Pancreas (tissue), 10 donors: Measurements from ENCODE around the gene BAZ2B. TPM values are rescaled to one million over a fixed set of nuclear protein-coding genes. Genes with fewer than 3 reads are reported as not detected.

ENCODE experiments used
- ATAC-seq, 4 donors: fragments of 200-7000 bp; cut with Tn5 transposase; one replicate each; pipeline versions ENCODE4 v1.8.0 to v1.9.1; 2020; ENCODE audit warnings: mild to moderate bottlenecking in 4 of 4, moderate library complexity in 4 of 4
- DNase-seq, 6 donors: peaks; one replicate each; pipeline ENCODE4 v3.0.0-alpha.2; 2020
- FAIRE-seq: peaks from 2 replicates; lab custom pipeline; 2012; peaks lifted over from hg19 to GRCh38; lab: Jason Lieb, UNC
- H3K27ac ChIP-seq, 4 donors: fragments of 200-600 bp; sonication (generic); 1 replicate in 3 of 4; 2 replicates in 1 of 4; pipeline versions ENCODE4 v1.5.0 to v1.8.0; 2020
- H3K27me3 ChIP-seq, 4 donors: fragments of 200-600 bp; one replicate each; pipeline ENCODE4 v1.8.0; 2021
- H3K36me3 ChIP-seq, 3 donors: fragments of 200-600 bp; sonication (generic) in 1 of 3; one replicate each; pipeline versions ENCODE4 v1.5.0 to v1.8.0; 2020 to 2021
- H3K4me1 ChIP-seq, 3 donors: fragments of 200-600 bp; one replicate each; pipeline ENCODE4 v1.8.0; 2021
- H3K4me3 ChIP-seq, 4 donors: fragments of 200-600 bp; sonication (generic) in 2 of 4; one replicate each; pipeline versions ENCODE4 v1.5.0 to v1.8.0; 2020 to 2021
- H3K9me3 ChIP-seq, 4 donors: fragments of 200-600 bp; one replicate each; pipeline ENCODE4 v1.8.0; 2021
- CTCF ChIP-seq, 4 donors: fragments of 200-600 bp; sonication (generic) in 3 of 4; IDR thresholded peaks; one replicate each; pipeline versions ENCODE4 v1.5.0 to v1.8.0; 2021; ENCODE audit warnings: antibody characterized with exemption in 4 of 4
- WGBS, 2 donors: extraction: QIAGEN DNeasy Blood & Tissue Kit; methylation state at CpG; one replicate each; pipeline ENCODE4 v1.1.7; 2013; 5-methylcytosine and 5-hydroxymethylcytosine counted together
- intact Hi-C, 3 donors: fragments of 100-400 bp; cut with DNase I; formaldehyde crosslinking; loops; one replicate each; pipeline versions ENCODE4 v1.11.1 to v1.14.2; 2022
- polyA plus RNA-seq, 2 donors: library from polyadenylated mRNA; stranded (reverse); fragments of 200-250 nt; gene quantifications; one replicate each; pipeline ENCODE4 v1.2.3, GENCODE V29; 2013
- total RNA-seq, 6 donors: library from RNA; stranded (reverse); fragmentation: NEBNext Ultra II Directional in 4 of 6; extraction: Animal tissue kit (Norgen Biotek cat#: 25700) in 4 of 6; gene quantifications; one replicate each; pipeline versions ENCODE4 v1.2.1 to v1.2.4, GENCODE V29; 2021 to 2023
- donor health status: healthy with polysubstance abuse.
- donor health status: DM: no; HTN: no; CAD: no; lungs with moderate emphysema.
- donor health status: DM: no; HTN: no; CAD: no.
- donor health status: control.
- donor health status: control.
- donor health status: Bipolar disorder and iron deficiency.
- donor health status: DM: yes; HTN: yes; CAD: no.
- donor health status: DM: no; HTN: no; CAD: no.
- donor health status: DM: no; HTN: no; CAD: no.
- donor health status: DM: yes; HTN: yes; CAD: no.

The BAZ2B gene
- total and polyA plus RNA-seq, 8 donors = 14.4 to 52.1 (median 34.4) TPM

- no peaks in the 10 kb centered on the region for H3K9me3 ChIP-seq
- no peaks in the 10 kb centered on the region for H3K27me3 ChIP-seq
- no peak for TF ChIP-seq CTCF (IDR thresholded peaks at IDR 0.05)
- DNase-seq (no peak), FAIRE-seq (no peak), ATAC-seq (peak; percentile 69 to 84 (median 72))
- 17 to 22% methylated on average over 5 of the region's 5 CpGs for WGBS, 2 donors
- peak overlapping the region in 2 of 4 donors; percentile 1 to 7 for H3K4me3 ChIP-seq
- H3K4me1 ChIP-seq = peaks cover 4 to 14% (median 6%) of the 10 kb centered on the region in 3 donors
- H3K36me3 ChIP-seq = peaks cover 0 to 9% (median 0%) of the 10 kb centered on the region in 3 donors
- intact Hi-C loops = no loop called here
- H3K27ac ChIP-seq = peak overlapping the region in 2 of 4 donors; percentile 13 to 49
Measured at GRCh38 chr2:159438720-159439353, 177.5 kb downstream of the BAZ2B start.

- WGBS, 2 donors = 21% methylated on average over 3 of the region's 3 CpGs
- no peak for FAIRE-seq
- Histone ChIP-seq H3K9me3 (no peaks in the 10 kb centered on the region), H3K27ac (peak overlapping the region in 2 of 4 donors; percentile 13 to 49), H3K36me3 (peaks cover 0 to 7% (median 0%) of the 10 kb centered on the region in 3 donors), H3K4me3 (peak overlapping the region in 2 of 4 donors; percentile 1 to 7), H3K4me1 (peaks cover 4 to 14% (median 6%) of the 10 kb centered on the region in 3 donors), H3K27me3 (no peaks in the 10 kb centered on the region)
- no peak for TF ChIP-seq CTCF (IDR thresholded peaks at IDR 0.05)
- ATAC-seq = peak; percentile 52 to 71 (median 62)
- intact Hi-C loops = no loop called here
- DNase-seq = no peak
Measured at GRCh38 chr2:159438284-159438683, 178.1 kb downstream of the BAZ2B start.

- peaks cover 0 to 37% (median 0%) of the 10 kb centered on the region in 3 donors for H3K36me3 ChIP-seq
- intact Hi-C loops = no loop called here
- WGBS, 2 donors = 96 to 98% methylated on average over 1 of the region's 1 CpG
Measured at GRCh38 chr2:159432610-159433009, 183.7 kb downstream of the BAZ2B start.

GRCh38 chr2:159427048-159427447, 189.3 kb downstream of the BAZ2B start:
- Histone ChIP-seq H3K27me3 (no peaks in the 10 kb centered on the region), H3K27ac (no peak overlapping the region), H3K4me1 (no peaks in the 10 kb centered on the region), H3K36me3 (peaks cover 0 to 18% (median 0%) of the 10 kb centered on the region in 3 donors), H3K9me3 (no peaks in the 10 kb centered on the region), H3K4me3 (no peak overlapping the region)
- no peak for ATAC-seq
- DNase-seq = no peak
- 73 to 79% methylated on average over 2 of the region's 2 CpGs for WGBS, 2 donors
- no peak for TF ChIP-seq CTCF (IDR thresholded peaks at IDR 0.05)
- FAIRE-seq = no peak
- intact Hi-C loops = no loop called here

More at GRCh38 chr2:159432610-159433009, 183.7 kb downstream of the BAZ2B start:
- no peak for ATAC-seq
- peaks cover 0 to 3% (median 0%) of the 10 kb centered on the region in 3 donors for H3K4me1 ChIP-seq
- no peaks in the 10 kb centered on the region for H3K9me3 ChIP-seq
- FAIRE-seq = no peak
- no peak overlapping the region for H3K4me3 ChIP-seq
- H3K27ac ChIP-seq = no peak overlapping the region
- DNase-seq = no peak
- no peak for TF ChIP-seq CTCF (IDR thresholded peaks at IDR 0.05)
- no peaks in the 10 kb centered on the region for H3K27me3 ChIP-seq

- FAIRE-seq = no peak
- ATAC-seq = no peak
- 89 to 97% methylated on average over 2 of the region's 2 CpGs for WGBS, 2 donors
Measured at GRCh38 chr2:159419403-159419802, 196.9 kb downstream of the BAZ2B start.

More at GRCh38 chr2:159419403-159419802, 196.9 kb downstream of the BAZ2B start:
- no peaks in the 10 kb centered on the region for H3K36me3 ChIP-seq
- no peaks in the 10 kb centered on the region for H3K27me3 ChIP-seq
- H3K27ac ChIP-seq = no peak overlapping the region
- H3K4me1 ChIP-seq = peaks cover 0 to 5% (median 0%) of the 10 kb centered on the region in 3 donors
- intact Hi-C loops = no loop called here
- H3K9me3 ChIP-seq = no peaks in the 10 kb centered on the region
- H3K4me3 ChIP-seq = no peak overlapping the region
- TF ChIP-seq CTCF (IDR thresholded peaks at IDR 0.05) = no peak
- no peak for DNase-seq
